GM21529 (cell line): Measurements from ENCODE around the gene GOLGA1.
"Not testable (repeated sequence)": the region's sequence is repeated elsewhere in the genome, so short reads cannot be mapped to it uniquely, and the experiment has no call there.

ENCODE experiments used
- ATAC-seq: cut with Tn5 transposase; IDR thresholded peaks from one replicate; pipeline ENCODE4 v1.9.1; 2021; ENCODE audit not compliant: unreplicated experiment

The GOLGA1 gene

GRCh38 chr9:124940521-124940893 is 376 bp downstream of the GOLGA1 start:
- peak; percentile 34 for ATAC-seq

DNA sequence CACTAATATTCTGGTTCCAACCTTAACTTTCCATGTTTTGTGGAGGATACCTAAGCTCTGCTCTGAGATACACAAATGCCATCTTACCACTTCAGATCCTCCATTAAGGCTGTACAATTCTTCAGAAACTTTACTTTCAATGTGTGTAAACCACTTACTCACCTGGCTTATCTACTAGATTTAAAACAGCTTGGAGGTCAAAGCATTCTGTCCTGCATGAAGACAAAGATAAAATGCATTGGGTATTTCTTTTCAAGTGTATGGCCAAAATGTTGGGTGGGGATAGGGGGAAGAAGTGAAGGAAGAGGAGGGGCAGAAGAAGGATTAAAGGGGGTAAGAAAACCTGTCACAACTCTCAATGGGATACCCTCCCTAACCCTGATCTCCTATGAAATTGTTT is 939 bp downstream of the GOLGA1 start:
- ATAC-seq, result no peak

DNA sequence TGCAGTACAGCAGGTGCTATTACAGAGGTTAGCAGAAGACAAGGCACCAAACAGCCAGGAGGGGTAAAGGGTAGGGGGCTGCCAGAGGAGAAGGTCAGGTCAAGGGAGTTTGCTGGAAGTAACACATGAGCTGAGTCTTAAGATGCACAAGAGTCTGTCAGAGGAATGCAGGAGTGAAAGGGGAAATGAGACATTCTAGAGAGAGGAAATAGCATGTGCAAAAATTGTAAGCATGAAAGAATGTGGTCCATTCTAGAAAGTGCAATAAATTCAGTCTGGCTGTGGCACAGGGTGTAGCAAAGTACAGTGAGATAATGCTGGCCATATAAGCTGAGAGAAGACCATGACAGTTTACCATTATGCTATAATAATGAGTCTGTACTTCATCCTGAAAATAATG is 6.6 kb downstream of the GOLGA1 start:
- peak; percentile 63 for ATAC-seq

- ATAC-seq, result no peak
These were observed 8.6 kb downstream of the GOLGA1 start for GRCh38 chr9:124932333-124932732.

DNA sequence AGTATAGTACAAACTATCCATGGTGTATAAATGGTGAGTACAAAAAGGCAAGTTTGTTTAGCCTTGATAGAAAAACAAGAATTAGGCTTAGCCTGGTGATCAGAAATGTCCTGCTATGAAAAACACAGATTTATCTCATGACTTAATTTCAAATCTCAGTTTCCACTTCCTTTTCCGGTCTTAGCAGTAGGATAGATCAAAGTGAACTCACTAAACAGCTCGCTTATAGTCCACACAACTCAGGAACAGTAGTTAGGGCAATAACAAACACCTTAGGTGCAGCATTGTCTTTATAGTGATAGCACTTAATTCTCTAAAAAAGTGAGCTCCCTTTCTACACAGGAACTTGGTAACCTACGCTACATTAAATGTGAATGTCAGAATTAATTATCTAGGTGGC is 11.4 kb downstream of the GOLGA1 start:
- no peak for ATAC-seq

GRCh38 chr9:124928116-124928515 is 12.8 kb downstream of the GOLGA1 start:
- ATAC-seq, result no peak

- ATAC-seq, result not testable (repeated sequence)
These were observed 20.5 kb downstream of the GOLGA1 start for GRCh38 chr9:124920394-124920793.

DNA sequence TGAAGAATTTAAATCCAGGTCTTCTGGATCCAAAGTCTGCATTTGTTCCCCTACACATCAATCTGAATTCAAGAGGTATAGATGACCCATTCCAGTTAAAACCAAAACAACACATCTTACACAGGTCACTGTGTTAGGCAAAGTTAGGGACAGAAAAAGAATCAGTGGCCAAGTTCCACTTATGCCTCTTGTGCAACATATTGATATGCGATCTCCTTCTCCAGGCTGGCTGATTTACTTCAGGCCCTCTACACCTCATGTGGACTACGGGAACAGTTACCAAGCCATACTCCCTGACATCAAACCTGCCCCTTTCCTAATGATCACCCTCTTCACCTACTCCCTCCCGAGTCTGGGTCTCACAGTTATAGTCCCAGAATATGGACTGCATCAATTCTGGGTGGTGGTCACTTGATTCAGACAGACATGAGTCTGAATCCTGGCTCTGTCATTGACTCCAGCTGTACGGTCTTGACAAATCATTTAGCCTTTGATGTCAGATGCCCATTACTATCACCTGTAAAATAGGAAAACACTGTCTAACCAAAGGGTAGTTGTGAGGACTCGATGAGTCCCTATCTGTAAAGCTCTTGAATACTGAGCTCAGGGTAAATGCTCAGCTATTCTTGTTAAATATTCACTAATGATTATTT is 26.0 kb downstream of the GOLGA1 start:
- ATAC-seq, result no peak

DNA sequence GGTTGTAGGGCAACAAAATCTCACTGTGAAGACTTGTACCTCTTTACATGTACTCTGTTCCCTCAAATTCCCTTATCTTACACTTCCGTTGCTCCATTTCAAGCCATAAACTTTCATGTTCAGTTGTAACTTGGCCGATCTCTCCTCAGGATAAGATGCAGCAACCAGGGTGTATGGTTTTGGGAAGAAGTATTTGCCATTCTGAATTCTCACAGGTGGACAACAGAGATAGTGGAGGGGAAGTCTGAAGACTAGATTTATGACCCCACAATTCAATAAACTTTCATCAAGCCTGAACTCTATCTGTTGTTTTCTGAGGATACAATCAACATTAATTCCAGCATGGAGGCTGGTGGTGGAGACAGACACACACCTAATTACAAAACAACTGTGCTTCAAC is 27.5 kb downstream of the GOLGA1 start:
- no peak for ATAC-seq

- no peak for ATAC-seq
These were observed 29.1 kb downstream of the GOLGA1 start for GRCh38 chr9:124911766-124912165.

- ATAC-seq, result no peak
These were observed 32.8 kb downstream of the GOLGA1 start for GRCh38 chr9:124908098-124908497.

GRCh38 chr9:124906966-124907365 is 33.9 kb downstream of the GOLGA1 start:
- no peak for ATAC-seq

DNA sequence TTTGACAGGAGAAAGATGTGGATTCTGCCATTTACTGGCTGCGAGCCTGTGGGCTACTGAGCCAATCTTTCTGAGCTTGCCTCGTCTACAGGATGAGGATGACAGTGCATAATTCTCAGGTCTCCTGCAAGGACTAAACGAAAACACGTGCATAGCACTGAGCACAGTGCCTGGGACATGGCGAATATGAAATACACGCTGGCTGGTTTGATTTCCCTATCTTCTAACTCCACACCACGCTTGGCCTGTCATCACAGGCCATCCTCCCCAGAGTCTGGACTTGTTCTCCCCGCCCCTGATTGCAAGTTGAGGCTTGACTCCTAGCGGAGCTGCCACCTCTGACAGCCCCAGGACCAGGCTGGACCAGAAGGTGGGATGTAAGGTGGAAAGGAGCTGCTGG is 41.0 kb downstream of the GOLGA1 start:
- ATAC-seq, result no peak

DNA sequence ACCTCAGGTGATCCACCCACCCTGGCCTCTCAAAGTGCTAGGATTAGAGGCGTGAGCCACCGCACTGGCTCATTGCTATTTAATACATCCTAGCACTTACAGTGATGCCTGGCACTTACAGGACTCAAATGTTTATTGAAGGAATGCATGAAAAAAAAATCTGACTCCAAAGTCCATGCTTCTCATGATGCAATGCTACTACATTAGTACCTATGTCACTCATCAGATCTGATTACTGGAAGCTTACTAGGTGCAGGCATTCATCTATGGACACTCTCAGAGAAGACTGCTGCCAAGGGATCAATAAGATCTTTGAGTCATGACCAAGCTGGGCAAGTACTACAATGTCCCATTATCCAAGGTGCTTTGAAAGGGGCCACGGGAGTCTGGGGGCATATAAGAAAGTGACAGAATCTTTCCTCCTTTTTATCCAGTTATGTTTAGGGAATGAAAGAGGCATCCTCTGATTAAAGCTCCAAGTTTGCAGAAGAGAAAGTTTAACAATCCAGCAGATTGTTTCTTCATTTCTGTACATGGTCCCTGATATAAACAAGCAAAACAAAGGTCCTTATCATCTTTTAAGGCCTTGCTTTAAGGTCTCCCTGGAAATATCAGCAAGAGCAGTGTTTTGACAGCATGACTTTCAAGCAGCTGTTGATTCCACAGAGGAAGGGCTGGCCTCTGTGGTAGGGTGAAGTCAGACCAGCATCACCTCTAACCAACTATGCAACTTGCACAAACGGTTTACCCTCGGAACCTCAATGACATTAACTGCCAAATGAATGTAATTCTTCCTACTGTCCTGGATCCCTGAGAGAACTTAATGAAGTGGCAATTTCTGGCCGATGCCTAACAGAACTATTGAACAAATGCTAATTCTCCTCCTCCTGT is 43.1 kb downstream of the GOLGA1 start:
- no peak for ATAC-seq

- no peak for ATAC-seq
These were observed 46.1 kb downstream of the GOLGA1 start for GRCh38 chr9:124894741-124895170.

- no peak for ATAC-seq
These were observed 46.7 kb downstream of the GOLGA1 start for GRCh38 chr9:124894035-124894740.

DNA sequence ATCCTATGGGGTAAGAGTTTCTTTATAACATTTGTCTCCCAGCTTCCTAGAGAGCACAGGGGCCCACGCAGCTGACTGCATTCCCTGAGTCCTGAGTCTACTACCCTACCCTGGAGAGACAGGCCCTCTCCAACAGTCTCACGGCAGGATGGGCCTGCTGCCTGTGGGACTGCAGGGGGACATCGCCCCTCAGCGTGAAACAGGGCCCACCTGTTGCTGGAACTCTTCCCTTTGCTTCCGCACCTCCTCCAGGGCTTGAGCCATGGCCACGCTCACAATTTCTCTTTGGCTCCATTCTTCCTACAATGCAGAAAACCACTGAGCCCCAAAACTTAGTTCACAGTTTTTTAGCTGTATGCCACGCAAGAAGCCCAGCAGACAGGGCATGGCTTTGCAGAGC is 50.7 kb downstream of the GOLGA1 start:
- no peak for ATAC-seq

DNA sequence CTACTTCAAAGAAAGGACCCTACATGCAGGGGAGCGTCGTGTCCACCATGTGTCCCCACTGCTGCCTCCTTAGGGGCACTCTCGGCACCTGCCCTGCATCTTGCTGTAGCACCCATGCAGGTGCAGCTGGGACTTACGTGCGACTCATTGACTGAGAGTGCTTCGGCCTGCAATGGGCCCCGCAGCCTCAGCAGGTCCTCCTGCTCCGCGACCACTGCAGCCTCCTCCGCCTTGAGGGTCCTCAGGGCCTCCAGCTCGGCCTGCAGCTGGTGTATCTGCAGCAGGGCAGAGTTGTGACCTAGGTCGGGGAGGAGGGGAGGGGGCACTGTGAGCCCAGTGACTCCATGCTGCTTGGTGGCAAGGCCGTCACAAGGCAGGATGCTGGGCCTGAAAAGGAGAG is 51.9 kb downstream of the GOLGA1 start:
- ATAC-seq, result no peak

DNA sequence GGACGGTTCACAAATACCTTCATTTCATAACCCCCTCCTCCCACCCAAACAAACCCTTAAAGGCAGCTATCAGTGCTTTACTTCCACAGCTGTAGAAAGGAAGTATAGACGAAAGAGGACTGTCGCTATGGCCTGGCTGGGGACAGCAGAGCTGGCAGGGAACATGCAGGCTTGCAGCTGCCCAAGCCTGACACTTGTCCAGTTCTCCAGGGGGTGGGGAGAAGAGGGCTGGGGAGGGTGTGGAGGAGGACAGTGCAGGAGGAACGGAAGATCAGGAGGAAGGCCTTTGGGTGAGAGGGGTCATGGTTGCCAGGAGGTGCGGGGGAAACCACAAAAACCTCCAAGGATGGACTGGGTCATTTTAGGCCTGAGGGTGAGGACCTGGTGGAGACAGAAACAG is 53.1 kb downstream of the GOLGA1 start:
- no peak for ATAC-seq

DNA sequence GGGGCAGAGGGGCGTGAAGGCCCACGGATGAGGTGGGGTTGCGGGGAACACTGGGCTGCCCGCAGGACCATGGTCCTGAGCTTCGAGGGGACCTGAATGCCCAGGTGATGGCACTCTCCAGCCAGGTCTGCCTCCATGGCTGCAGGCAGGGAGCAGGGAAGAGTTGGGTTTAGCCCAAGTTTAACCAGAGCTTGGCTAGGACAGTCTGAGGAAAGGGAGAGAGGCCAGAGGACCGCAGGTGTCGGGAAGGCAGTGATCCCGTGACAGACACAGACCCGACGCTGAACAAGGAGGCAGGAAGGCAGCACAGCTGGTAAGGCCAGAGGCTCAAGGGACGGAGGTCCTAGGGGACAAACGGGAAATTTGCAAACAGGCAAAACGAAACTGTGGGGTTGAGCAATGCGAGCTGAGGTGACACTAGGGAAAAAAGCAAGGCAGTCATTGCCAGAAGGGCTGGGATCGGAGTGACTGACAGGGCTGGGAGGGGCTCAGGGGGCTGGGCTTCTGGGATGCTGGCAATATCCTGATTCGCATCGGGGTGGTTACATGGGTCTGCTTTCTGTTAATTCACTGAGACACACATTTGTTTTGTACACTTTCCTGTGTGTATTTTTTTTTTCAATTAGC is 53.9 kb downstream of the GOLGA1 start:
- no peak for ATAC-seq

GRCh38 chr9:124886461-124886860 is 54.4 kb downstream of the GOLGA1 start:
- ATAC-seq, result no peak
